Esophagus muscularis mucosa (tissue), 4 donors: Measurements from ENCODE around the gene PTPRZ1.

Experiments used
- EP300 ChIP-seq: sonication (generic); formaldehyde crosslinking; IDR thresholded peaks from one replicate; pipeline ENCODE4 v1.6.1; 2017; ENCODE audit warnings: antibody characterized with exemption
- POLR2A ChIP-seq: fragments of 450-650 bp; IDR thresholded peaks from one replicate; pipeline ENCODE4 v1.6.1; 2017; ENCODE audit warnings: antibody characterized with exemption, moderate library complexity, mild to moderate bottlenecking, low read depth
- POLR2AphosphoS5 ChIP-seq, 2 donors: sonication (generic); formaldehyde crosslinking; IDR thresholded peaks; one replicate each; pipeline ENCODE4 v1.6.1; 2017; ENCODE audit warnings: antibody characterized with exemption in 2 of 2
- TF ChIP-seq, protein P1 (sequence below), 3 experiments: fragments of 200-600 bp in 2 of 3; fragments of 450-650 bp in 1 of 3; sonication (generic) in 2 of 3; IDR thresholded peaks; one replicate each; pipeline ENCODE4 v1.5.1; 2017 to 2019; ENCODE audit warnings: antibody characterized with exemption in 3 of 3, mild to moderate bottlenecking in 2 of 3, moderate library complexity in 1 of 3

DNA sequence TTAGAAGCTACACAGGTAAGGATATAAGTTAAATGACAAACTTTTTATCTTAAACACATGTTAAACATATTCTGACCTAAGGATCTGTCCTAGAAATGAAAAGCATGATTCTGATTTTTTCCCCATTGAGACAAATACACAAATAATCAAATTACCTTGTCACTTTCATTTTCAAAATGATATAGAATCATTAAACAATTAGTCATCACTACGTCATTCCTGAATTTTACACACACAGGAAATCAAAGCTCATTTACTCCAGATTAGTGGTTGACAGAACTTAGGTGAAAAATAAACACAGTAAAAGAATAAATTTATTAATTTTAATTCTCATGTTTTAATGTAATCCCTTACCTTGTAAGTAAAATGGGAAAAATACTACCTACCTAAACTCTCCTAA is 182.1 kb downstream of the PTPRZ1 start:
- TF ChIP-seq POLR2A: no peak
- TF ChIP-seq, protein P1, sequence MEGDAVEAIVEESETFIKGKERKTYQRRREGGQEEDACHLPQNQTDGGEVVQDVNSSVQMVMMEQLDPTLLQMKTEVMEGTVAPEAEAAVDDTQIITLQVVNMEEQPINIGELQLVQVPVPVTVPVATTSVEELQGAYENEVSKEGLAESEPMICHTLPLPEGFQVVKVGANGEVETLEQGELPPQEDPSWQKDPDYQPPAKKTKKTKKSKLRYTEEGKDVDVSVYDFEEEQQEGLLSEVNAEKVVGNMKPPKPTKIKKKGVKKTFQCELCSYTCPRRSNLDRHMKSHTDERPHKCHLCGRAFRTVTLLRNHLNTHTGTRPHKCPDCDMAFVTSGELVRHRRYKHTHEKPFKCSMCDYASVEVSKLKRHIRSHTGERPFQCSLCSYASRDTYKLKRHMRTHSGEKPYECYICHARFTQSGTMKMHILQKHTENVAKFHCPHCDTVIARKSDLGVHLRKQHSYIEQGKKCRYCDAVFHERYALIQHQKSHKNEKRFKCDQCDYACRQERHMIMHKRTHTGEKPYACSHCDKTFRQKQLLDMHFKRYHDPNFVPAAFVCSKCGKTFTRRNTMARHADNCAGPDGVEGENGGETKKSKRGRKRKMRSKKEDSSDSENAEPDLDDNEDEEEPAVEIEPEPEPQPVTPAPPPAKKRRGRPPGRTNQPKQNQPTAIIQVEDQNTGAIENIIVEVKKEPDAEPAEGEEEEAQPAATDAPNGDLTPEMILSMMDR (IDR thresholded peaks at IDR 0.05): no peak
- no peak for TF ChIP-seq POLR2AphosphoS5 (IDR thresholded peaks at IDR 0.05)
- no peak for TF ChIP-seq EP300
